AG09309 (cell line): ENCODE results near the gene HTRA3.
A peak's percentile ranks its signal among the peaks of the same experiment; 100 is the strongest.

Experiments used
- DNase-seq: peaks from one replicate; pipeline ENCODE4 v3.0.0-alpha.2; 2010; ENCODE audit warnings: low read depth
- H3K4me3 ChIP-seq: 2 replicates; pipeline ENCODE4 v1.5.1; 2011; ENCODE audit warnings: mild to moderate bottlenecking, low read depth, low read length, moderate library complexity; ENCODE audit not compliant: control insufficient read depth
- TF ChIP-seq, protein P1 (sequence below): IDR thresholded peaks from 2 replicates; pipeline ENCODE4 v1.5.1; 2011; ENCODE audit warnings: mild to moderate bottlenecking, low read depth, low read length, inconsistent platforms; ENCODE audit not compliant: insufficient read depth, control insufficient read depth; ENCODE audit errors: missing control alignments

Gene HTRA3

DNA sequence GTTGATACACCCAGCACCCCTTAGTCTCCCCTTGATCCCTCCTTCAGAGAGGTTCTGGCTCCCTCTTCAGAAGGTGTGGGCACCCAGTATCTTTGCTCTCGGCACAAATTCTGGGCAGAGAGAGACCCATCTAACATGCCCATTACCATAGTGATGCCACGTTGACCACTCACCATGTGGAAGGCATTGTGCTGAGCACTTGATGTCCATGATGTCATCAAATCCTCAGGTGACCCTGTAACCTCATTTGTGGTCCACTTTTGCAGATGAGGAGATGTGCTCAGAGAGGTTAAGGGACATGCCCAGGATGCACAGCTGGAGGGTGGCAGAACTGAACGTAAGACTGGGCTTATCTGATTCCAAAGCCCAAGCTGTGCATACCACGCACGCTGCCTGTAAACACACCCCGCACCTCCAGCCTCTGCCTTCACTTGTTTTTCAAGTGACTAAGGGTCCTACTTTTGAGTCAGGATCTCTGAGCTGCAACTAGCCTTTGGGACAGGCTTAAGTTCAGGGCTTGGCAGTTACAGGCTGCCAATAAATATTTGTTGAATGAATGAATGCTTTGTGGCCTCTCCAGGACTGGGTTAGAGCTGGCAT, 55.2 kb downstream of the HTRA3 start:
- DNase-seq, result peak; percentile 21
- H3K4me3 ChIP-seq, result no peak overlapping the region
- TF ChIP-seq, protein P1, sequence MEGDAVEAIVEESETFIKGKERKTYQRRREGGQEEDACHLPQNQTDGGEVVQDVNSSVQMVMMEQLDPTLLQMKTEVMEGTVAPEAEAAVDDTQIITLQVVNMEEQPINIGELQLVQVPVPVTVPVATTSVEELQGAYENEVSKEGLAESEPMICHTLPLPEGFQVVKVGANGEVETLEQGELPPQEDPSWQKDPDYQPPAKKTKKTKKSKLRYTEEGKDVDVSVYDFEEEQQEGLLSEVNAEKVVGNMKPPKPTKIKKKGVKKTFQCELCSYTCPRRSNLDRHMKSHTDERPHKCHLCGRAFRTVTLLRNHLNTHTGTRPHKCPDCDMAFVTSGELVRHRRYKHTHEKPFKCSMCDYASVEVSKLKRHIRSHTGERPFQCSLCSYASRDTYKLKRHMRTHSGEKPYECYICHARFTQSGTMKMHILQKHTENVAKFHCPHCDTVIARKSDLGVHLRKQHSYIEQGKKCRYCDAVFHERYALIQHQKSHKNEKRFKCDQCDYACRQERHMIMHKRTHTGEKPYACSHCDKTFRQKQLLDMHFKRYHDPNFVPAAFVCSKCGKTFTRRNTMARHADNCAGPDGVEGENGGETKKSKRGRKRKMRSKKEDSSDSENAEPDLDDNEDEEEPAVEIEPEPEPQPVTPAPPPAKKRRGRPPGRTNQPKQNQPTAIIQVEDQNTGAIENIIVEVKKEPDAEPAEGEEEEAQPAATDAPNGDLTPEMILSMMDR, result no peak

DNA sequence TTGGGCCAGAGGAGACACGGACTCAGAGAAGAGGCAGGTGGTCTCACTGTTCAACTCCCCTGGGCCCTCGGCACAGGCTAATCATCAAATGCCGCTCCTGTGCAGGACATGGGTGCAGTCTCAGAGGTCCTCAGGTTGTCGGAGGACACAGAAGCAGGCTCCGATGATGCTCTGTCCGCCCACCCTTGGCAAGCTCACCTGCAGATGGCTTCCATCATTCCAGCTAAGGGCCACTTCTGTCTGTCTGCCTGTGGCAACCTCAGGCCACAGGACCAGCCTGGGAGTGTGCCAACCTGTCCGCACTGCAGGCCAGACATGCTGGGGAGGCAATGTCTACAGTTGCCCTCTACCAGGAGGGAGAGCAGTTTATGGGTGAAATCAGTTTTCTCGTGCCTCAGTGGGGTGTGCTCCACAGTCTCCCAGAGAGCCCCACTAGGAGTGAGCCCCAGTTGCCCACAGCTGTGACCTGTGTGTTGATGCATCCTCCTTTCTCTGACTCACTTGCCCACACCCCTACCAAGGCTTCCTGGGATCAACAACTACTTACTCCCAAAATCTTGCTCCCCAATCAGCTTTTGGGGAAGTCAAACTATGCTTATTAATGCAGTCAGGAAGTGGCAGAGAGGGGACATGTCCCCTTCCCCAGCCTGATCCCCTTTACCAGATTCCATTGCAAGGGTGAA, 55.9 kb downstream of the HTRA3 start:
- TF ChIP-seq, protein P1, result no peak
- no peak for DNase-seq
- H3K4me3 ChIP-seq, result no peak overlapping the region

DNA sequence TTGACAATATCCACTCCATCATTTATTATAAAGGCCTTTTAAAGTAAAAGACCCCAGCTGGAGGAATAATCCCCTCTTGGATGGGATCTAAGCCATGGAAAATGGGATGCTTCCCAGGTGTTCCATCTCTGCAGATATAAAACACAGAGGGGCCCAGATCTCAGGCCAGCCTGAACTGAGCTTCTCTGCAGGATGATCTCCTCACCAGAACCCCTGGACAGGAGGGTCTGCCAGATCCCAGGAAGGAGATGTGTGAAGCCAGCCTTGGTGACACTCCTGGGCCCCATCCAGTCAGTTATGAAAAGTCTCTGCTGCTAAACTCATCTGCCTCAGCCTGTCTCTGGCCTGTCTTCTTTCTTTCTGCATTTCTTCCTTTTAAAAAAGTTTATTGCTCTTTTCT, 56.7 kb downstream of the HTRA3 start:
- DNase-seq, result no peak
- TF ChIP-seq, protein P1, result no peak
- no peak overlapping the region for H3K4me3 ChIP-seq

DNA sequence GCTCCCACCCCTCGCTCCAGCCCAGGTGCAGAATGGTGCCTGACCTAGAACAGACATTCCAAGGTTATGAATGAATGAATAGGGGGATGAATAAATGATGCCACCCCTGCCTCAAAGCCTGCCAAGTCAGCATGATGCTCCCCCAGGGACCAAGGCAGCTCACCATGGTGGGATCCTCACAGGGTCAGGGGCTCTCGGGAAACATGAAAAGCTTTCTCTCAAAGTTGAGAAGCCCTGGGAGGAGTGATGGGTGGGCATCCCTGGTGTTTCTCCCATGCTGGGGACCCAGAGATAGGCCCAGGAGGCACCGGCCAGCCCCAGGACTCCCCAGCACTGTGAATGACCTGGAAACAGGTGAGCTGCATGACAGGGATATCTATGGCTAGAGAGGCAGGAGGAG, 58.9 kb downstream of the HTRA3 start:
- TF ChIP-seq, protein P1, result no peak
- no peak for DNase-seq
- no peak overlapping the region for H3K4me3 ChIP-seq

DNA sequence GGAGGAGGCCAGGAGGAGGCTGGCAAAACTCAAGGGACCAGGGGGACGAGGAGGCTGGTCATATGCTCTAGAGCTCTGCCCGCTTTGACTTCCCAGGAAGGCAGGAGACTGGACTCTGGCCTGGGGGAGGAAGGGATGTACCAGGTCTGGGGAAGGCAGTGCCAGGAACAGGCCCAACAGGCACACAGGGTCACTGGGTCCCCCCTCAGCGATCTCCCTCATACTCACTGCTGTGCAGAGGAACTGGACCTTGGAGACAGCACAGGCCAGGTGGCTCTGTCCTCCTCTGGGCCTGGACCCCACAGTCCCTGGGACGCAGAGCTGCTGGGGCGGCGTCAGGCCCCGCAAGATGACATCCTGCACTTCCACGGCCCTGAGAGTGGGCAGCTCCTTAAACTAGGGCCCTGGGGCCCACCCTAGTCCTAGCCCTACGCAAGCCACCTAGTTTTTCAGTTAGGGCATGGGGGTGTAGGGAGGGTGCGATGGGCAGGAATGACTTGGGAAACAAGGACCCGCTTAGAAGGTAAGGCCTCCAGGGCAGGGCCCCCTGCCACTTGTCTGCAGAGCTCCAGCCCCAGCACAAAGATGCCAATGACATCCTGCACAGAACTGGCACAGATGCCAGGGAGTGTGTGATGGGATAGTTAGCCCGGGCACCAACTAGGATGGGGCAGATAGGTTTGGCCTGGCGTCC, 59.5 kb downstream of the HTRA3 start:
- H3K4me3 ChIP-seq, result no peak overlapping the region
- DNase-seq, result no peak
- TF ChIP-seq, protein P1, result no peak

DNA sequence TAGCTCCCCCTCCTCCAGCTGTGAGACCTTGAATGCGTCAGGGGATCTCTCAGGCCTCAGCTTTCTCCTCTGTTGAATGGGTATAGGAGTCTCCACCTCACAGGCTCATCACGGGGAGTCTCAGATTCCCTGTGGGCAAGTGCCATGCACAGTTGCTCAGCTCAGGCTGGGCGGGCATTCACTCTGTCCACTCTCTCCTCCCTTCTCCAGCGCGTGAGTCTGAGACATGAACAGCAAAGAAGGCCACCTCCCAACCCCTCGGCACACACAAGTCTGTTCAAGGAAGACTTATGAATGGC, 60.0 kb downstream of the HTRA3 start:
- TF ChIP-seq, protein P1, result no peak
- H3K4me3 ChIP-seq, result no peak overlapping the region
- no peak for DNase-seq
